ENCODE measurements around the gene ADCK2. TPM values are rescaled to one million over a fixed set of nuclear protein-coding genes. Genes with fewer than 3 reads are reported as not detected.
"Not testable (repeated sequence)": the region's sequence is repeated elsewhere in the genome, so short reads cannot be mapped to it uniquely, and the experiment has no call there.

The ADCK2 gene
- polyA plus RNA-seq, 10 donors, result 10.6 to 20.1 (median 13.0) TPM

- no peak for DNase-seq
These were observed 27.4 kb upstream of the ADCK2 start for GRCh38 chr7:140645166-140645900.

- DNase-seq, result no peak
These were observed 25.7 kb upstream of the ADCK2 start for GRCh38 chr7:140646931-140647647.

- DNase-seq, result no peak
These were observed 23.1 kb upstream of the ADCK2 start for GRCh38 chr7:140649556-140650205.

GRCh38 chr7:140650367-140650766 lies 22.4 kb upstream of the ADCK2 start:
- no peak for DNase-seq

GRCh38 chr7:140653319-140654108 lies 19.2 kb upstream of the ADCK2 start:
- peak; percentile 75 to 92 (median 86) for DNase-seq

- DNase-seq, result no peak
These were observed 18.7 kb upstream of the ADCK2 start for GRCh38 chr7:140654109-140654387.

- no peak for DNase-seq
These were observed 18.1 kb upstream of the ADCK2 start for GRCh38 chr7:140654661-140655060.

- no peak for DNase-seq
These were observed 17.0 kb upstream of the ADCK2 start for GRCh38 chr7:140655511-140656408.

GRCh38 chr7:140656548-140657515 lies 15.9 kb upstream of the ADCK2 start:
- DNase-seq, result peak in 1 of 3 donors; percentile 73

- no peak for DNase-seq
These were observed 14.9 kb upstream of the ADCK2 start for GRCh38 chr7:140657891-140658290.

GRCh38 chr7:140659856-140660255 lies 12.9 kb upstream of the ADCK2 start:
- DNase-seq, result peak in 1 of 3 donors; percentile 45

GRCh38 chr7:140661124-140661523 lies 11.6 kb upstream of the ADCK2 start:
- DNase-seq, result no peak

- not testable (repeated sequence) for DNase-seq
These were observed 9.8 kb upstream of the ADCK2 start for GRCh38 chr7:140662938-140663337.

GRCh38 chr7:140667476-140667875 lies 5.3 kb upstream of the ADCK2 start:
- DNase-seq, result no peak

- no peak for DNase-seq
These were observed 4.1 kb upstream of the ADCK2 start for GRCh38 chr7:140668641-140669040.

GRCh38 chr7:140669352-140669751 lies 3.4 kb upstream of the ADCK2 start:
- no peak for DNase-seq

- DNase-seq, result not testable (repeated sequence)
These were observed 2.9 kb upstream of the ADCK2 start for GRCh38 chr7:140669862-140670261.

GRCh38 chr7:140670343-140670935 lies 2.3 kb upstream of the ADCK2 start:
- DNase-seq, result no peak

- DNase-seq, result no peak
These were observed 779 bp upstream of the ADCK2 start for GRCh38 chr7:140671966-140672365.

All from muscle of back (tissue), 11 donors.